ENCODE results near the gene GLP2R.
A peak's percentile ranks its signal among the peaks of the same experiment; 100 is the strongest.

GLP2R gene

DNA sequence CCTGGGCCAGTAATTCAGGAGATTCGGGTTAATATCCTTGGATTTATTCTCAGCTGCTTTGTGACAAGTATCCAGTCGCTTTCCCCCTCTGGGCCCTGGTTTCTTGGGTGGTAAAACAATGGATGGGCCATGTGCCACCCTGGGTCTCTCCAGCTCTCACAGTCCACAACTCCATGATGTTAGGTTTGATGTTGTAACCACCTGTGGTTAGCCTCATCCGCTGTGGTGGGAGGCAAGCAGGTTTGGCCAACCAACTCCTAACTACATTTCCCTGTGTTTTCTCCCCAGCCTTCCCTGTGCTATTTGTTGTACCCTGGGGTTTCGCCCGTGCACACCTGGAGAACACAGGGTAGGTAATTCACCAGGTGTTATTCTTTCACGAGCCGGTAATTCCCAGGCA, 35.1 kb downstream of the GLP2R start:
- no peak for DNase-seq
- WGBS (ENCODE audit: extremely low coverage, insufficient coverage, low lambda C conversion rate) = no CpG with 5 or more reads among the region's 7 CpGs
- H3K4me1 ChIP-seq (ENCODE audit: control insufficient read depth, low read depth, low read length) = no peaks in the 10 kb centered on the region

DNA sequence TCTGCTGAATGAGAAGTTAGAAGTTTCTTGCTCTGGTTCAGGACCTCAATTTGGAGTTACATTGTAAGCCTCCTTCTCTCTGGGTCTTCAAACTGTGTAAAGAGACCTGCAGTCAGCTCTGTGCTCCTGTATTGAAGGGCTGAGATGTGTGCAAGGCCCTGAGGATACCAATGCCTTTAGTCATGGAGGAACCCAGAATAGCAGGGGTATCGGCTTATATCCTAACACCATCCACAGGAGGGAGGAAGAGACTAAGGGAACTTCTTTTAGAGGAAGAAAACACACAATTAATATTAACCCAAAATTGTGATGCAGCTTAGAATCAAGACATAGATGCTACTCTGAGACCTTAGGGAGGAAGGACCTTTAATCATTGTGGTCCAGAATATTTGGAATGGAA, 36.5 kb downstream of the GLP2R start:
- no peaks in the 10 kb centered on the region for H3K79me2 ChIP-seq (ENCODE audit: control insufficient read depth, insufficient read depth, low read length)

More for the DNA sequence above, 35.1 kb downstream of the GLP2R start:
- no peaks in the 10 kb centered on the region for H3K36me3 ChIP-seq (ENCODE audit: control insufficient read depth, insufficient read depth, low read length)
- H3K18ac ChIP-seq (ENCODE audit: low read length) = no peak overlapping the region
- no peak overlapping the region for H3K4me3 ChIP-seq (ENCODE audit: low read length)
- no peak overlapping the region for H3K27ac ChIP-seq (ENCODE audit: low read depth, low read length)
- H3K4ac ChIP-seq (ENCODE audit: low read depth, low read length) = no peak overlapping the region
- no peaks in the 10 kb centered on the region for H3K79me2 ChIP-seq (ENCODE audit: control insufficient read depth, insufficient read depth, low read length)
- no peak overlapping the region for H3K9ac ChIP-seq (ENCODE audit: low read length)
- H3K27me3 ChIP-seq (ENCODE audit: insufficient read depth, low read length, poor library complexity) = no peaks in the 10 kb centered on the region
- H4K8ac ChIP-seq (ENCODE audit: low read depth, low read length) = no peak overlapping the region
- H4K5ac ChIP-seq (ENCODE audit: low read length) = no peak overlapping the region
- H2BK15ac ChIP-seq (replicated peaks; ENCODE audit: low read depth) = no peak overlapping the region
- H2AK5ac ChIP-seq (ENCODE audit: low read length) = no peak overlapping the region
- H2BK120ac ChIP-seq (ENCODE audit: low read depth, low read length) = no peak overlapping the region
- no peak overlapping the region for H3K4me2 ChIP-seq (ENCODE audit: low read length)
- no peak overlapping the region for H3K23ac ChIP-seq (ENCODE audit: low read length)
- no peak overlapping the region for H2BK5ac ChIP-seq (ENCODE audit: low read length)
- no peak overlapping the region for H3K56ac ChIP-seq (ENCODE audit: low read length)
- no peaks in the 10 kb centered on the region for H3K79me1 ChIP-seq (ENCODE audit: low read length)

GRCh38 chr17:9862949-9863348, 37.2 kb downstream of the GLP2R start:
- Histone ChIP-seq H3K27me3 (ENCODE audit: insufficient read depth, low read length, poor library complexity) (no peaks in the 10 kb centered on the region), H3K4me3 (ENCODE audit: low read length) (no peak overlapping the region), H3K27ac (ENCODE audit: low read depth, low read length) (no peak overlapping the region), H2BK15ac (replicated peaks; ENCODE audit: low read depth) (no peak overlapping the region), H3K56ac (ENCODE audit: low read length) (no peak overlapping the region), H4K5ac (ENCODE audit: low read length) (no peak overlapping the region), H3K4ac (ENCODE audit: low read depth, low read length) (no peak overlapping the region), H3K4me2 (ENCODE audit: low read length) (no peak overlapping the region), H3K36me3 (ENCODE audit: control insufficient read depth, insufficient read depth, low read length) (no peaks in the 10 kb centered on the region), H3K79me1 (ENCODE audit: low read length) (no peaks in the 10 kb centered on the region), H4K8ac (ENCODE audit: low read depth, low read length) (no peak overlapping the region), H3K23ac (ENCODE audit: low read length) (no peak overlapping the region), H2BK120ac (ENCODE audit: low read depth, low read length) (no peak overlapping the region), H3K4me1 (ENCODE audit: control insufficient read depth, low read depth, low read length) (no peaks in the 10 kb centered on the region), H3K9ac (ENCODE audit: low read length) (no peak overlapping the region), H3K79me2 (ENCODE audit: control insufficient read depth, insufficient read depth, low read length) (no peaks in the 10 kb centered on the region), H3K18ac (ENCODE audit: low read length) (no peak overlapping the region), H2BK5ac (ENCODE audit: low read length) (no peak overlapping the region), H2AK5ac (ENCODE audit: low read length) (no peak overlapping the region)
- DNase-seq = no peak
- WGBS (ENCODE audit: extremely low coverage, insufficient coverage, low lambda C conversion rate) = no CpG with 5 or more reads among the region's 4 CpGs

More for the DNA sequence above, 36.5 kb downstream of the GLP2R start:
- H4K8ac ChIP-seq (ENCODE audit: low read depth, low read length) = no peak overlapping the region
- H3K27ac ChIP-seq (ENCODE audit: low read depth, low read length) = no peak overlapping the region
- no peak overlapping the region for H3K18ac ChIP-seq (ENCODE audit: low read length)
- no peak overlapping the region for H4K5ac ChIP-seq (ENCODE audit: low read length)
- DNase-seq = peak; percentile 2
- H3K4me2 ChIP-seq (ENCODE audit: low read length) = no peak overlapping the region
- no peak overlapping the region for H2BK120ac ChIP-seq (ENCODE audit: low read depth, low read length)
- no peak overlapping the region for H3K9ac ChIP-seq (ENCODE audit: low read length)
- no peaks in the 10 kb centered on the region for H3K79me1 ChIP-seq (ENCODE audit: low read length)
- no peak overlapping the region for H3K4ac ChIP-seq (ENCODE audit: low read depth, low read length)
- no peak overlapping the region for H3K4me3 ChIP-seq (ENCODE audit: low read length)
- no peaks in the 10 kb centered on the region for H3K36me3 ChIP-seq (ENCODE audit: control insufficient read depth, insufficient read depth, low read length)
- H3K56ac ChIP-seq (ENCODE audit: low read length) = no peak overlapping the region
- no peak overlapping the region for H2AK5ac ChIP-seq (ENCODE audit: low read length)
- no peaks in the 10 kb centered on the region for H3K27me3 ChIP-seq (ENCODE audit: insufficient read depth, low read length, poor library complexity)
- no peaks in the 10 kb centered on the region for H3K4me1 ChIP-seq (ENCODE audit: control insufficient read depth, low read depth, low read length)
- no CpG with 5 or more reads among the region's 1 CpG for WGBS (ENCODE audit: extremely low coverage, insufficient coverage, low lambda C conversion rate)
- no peak overlapping the region for H2BK5ac ChIP-seq (ENCODE audit: low read length)
- no peak overlapping the region for H3K23ac ChIP-seq (ENCODE audit: low read length)
- no peak overlapping the region for H2BK15ac ChIP-seq (replicated peaks; ENCODE audit: low read depth)

GRCh38 chr17:9865586-9865985, 39.9 kb downstream of the GLP2R start:
- Histone ChIP-seq H2BK15ac (replicated peaks; ENCODE audit: low read depth) (no peak overlapping the region), H4K8ac (ENCODE audit: low read depth, low read length) (no peak overlapping the region), H3K27ac (ENCODE audit: low read depth, low read length) (no peak overlapping the region), H3K4ac (ENCODE audit: low read depth, low read length) (no peak overlapping the region), H2BK5ac (ENCODE audit: low read length) (no peak overlapping the region), H3K9ac (ENCODE audit: low read length) (no peak overlapping the region), H3K27me3 (ENCODE audit: insufficient read depth, low read length, poor library complexity) (no peaks in the 10 kb centered on the region), H2AK5ac (ENCODE audit: low read length) (no peak overlapping the region), H3K4me1 (ENCODE audit: control insufficient read depth, low read depth, low read length) (no peaks in the 10 kb centered on the region), H3K56ac (ENCODE audit: low read length) (no peak overlapping the region), H3K4me3 (ENCODE audit: low read length) (no peak overlapping the region), H3K36me3 (ENCODE audit: control insufficient read depth, insufficient read depth, low read length) (no peaks in the 10 kb centered on the region), H3K4me2 (ENCODE audit: low read length) (no peak overlapping the region), H3K79me2 (ENCODE audit: control insufficient read depth, insufficient read depth, low read length) (no peaks in the 10 kb centered on the region), H3K18ac (ENCODE audit: low read length) (no peak overlapping the region), H2BK120ac (ENCODE audit: low read depth, low read length) (no peak overlapping the region), H3K23ac (ENCODE audit: low read length) (no peak overlapping the region), H4K5ac (ENCODE audit: low read length) (no peak overlapping the region), H3K79me1 (ENCODE audit: low read length) (no peaks in the 10 kb centered on the region)
- WGBS (ENCODE audit: extremely low coverage, insufficient coverage, low lambda C conversion rate) = no CpG with 5 or more reads among the region's 1 CpG
- DNase-seq = no peak

- Histone ChIP-seq H2BK5ac (ENCODE audit: low read length) (no peak overlapping the region), H3K4me1 (ENCODE audit: control insufficient read depth, low read depth, low read length) (no peaks in the 10 kb centered on the region), H4K8ac (ENCODE audit: low read depth, low read length) (no peak overlapping the region), H3K56ac (ENCODE audit: low read length) (no peak overlapping the region), H3K79me1 (ENCODE audit: low read length) (no peaks in the 10 kb centered on the region), H3K4me3 (ENCODE audit: low read length) (no peak overlapping the region), H3K36me3 (ENCODE audit: control insufficient read depth, insufficient read depth, low read length) (no peaks in the 10 kb centered on the region), H3K27ac (ENCODE audit: low read depth, low read length) (no peak overlapping the region), H2BK15ac (replicated peaks; ENCODE audit: low read depth) (no peak overlapping the region), H3K23ac (ENCODE audit: low read length) (no peak overlapping the region), H3K27me3 (ENCODE audit: insufficient read depth, low read length, poor library complexity) (no peaks in the 10 kb centered on the region), H3K18ac (ENCODE audit: low read length) (no peak overlapping the region), H3K4me2 (ENCODE audit: low read length) (no peak overlapping the region), H2BK120ac (ENCODE audit: low read depth, low read length) (no peak overlapping the region), H2AK5ac (ENCODE audit: low read length) (no peak overlapping the region), H3K79me2 (ENCODE audit: control insufficient read depth, insufficient read depth, low read length) (no peaks in the 10 kb centered on the region), H3K4ac (ENCODE audit: low read depth, low read length) (no peak overlapping the region), H3K9ac (ENCODE audit: low read length) (no peak overlapping the region), H4K5ac (ENCODE audit: low read length) (no peak overlapping the region)
- no peak for DNase-seq
- WGBS (ENCODE audit: extremely low coverage, insufficient coverage, low lambda C conversion rate) = no CpG with 5 or more reads among the region's 3 CpGs
Measured at GRCh38 chr17:9868552-9868951, 42.8 kb downstream of the GLP2R start.

DNA sequence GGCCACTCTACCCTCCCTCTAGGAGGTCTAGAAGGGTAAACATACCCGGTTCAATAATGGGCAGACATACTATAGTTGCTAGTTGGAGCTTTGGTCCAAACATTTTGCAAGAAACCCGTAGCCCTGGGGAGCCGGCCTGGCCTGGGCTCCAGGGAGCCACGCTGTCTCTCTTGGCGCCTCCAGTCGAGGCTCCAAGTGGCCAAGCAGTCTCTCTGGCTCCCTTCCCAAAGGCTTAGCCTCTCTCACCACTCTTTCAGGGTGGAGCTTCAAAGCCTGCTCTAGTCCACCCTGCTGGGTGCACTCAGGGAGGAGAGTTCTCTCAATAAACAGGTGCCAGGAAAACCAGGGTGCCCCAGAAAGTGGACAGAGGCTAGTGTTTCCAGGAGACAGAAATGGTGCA, 47.1 kb downstream of the GLP2R start:
- Histone ChIP-seq H3K36me3 (ENCODE audit: control insufficient read depth, insufficient read depth, low read length) (no peaks in the 10 kb centered on the region), H3K4me3 (ENCODE audit: low read length) (no peak overlapping the region), H3K79me1 (ENCODE audit: low read length) (no peaks in the 10 kb centered on the region), H2BK5ac (ENCODE audit: low read length) (no peak overlapping the region), H3K4me1 (ENCODE audit: control insufficient read depth, low read depth, low read length) (no peaks in the 10 kb centered on the region), H2BK15ac (replicated peaks; ENCODE audit: low read depth) (no peak overlapping the region), H3K4me2 (ENCODE audit: low read length) (no peak overlapping the region), H3K56ac (ENCODE audit: low read length) (no peak overlapping the region), H3K27ac (ENCODE audit: low read depth, low read length) (no peak overlapping the region), H4K8ac (ENCODE audit: low read depth, low read length) (no peak overlapping the region), H3K9ac (ENCODE audit: low read length) (no peak overlapping the region), H3K23ac (ENCODE audit: low read length) (no peak overlapping the region), H3K4ac (ENCODE audit: low read depth, low read length) (no peak overlapping the region), H2BK120ac (ENCODE audit: low read depth, low read length) (no peak overlapping the region), H4K5ac (ENCODE audit: low read length) (no peak overlapping the region), H3K79me2 (ENCODE audit: control insufficient read depth, insufficient read depth, low read length) (no peaks in the 10 kb centered on the region), H2AK5ac (ENCODE audit: low read length) (no peak overlapping the region), H3K27me3 (ENCODE audit: insufficient read depth, low read length, poor library complexity) (no peaks in the 10 kb centered on the region), H3K18ac (ENCODE audit: low read length) (no peak overlapping the region)
- DNase-seq = no peak
- no CpG with 5 or more reads among the region's 6 CpGs for WGBS (ENCODE audit: extremely low coverage, insufficient coverage, low lambda C conversion rate)

All from mesendoderm (in vitro differentiated cells).